IMR-90 (cell line): ENCODE data around the gene PADI2.

Experiments used
- CEBPB ChIP-seq: IDR thresholded peaks from 2 replicates; pipeline ENCODE4 v1.6.1; 2012; ENCODE audit warnings: low read depth, low read length, improper control_type of control experiment
- CHD1 ChIP-seq: IDR thresholded peaks from 2 replicates; pipeline ENCODE4 v1.6.1; 2012; ENCODE audit warnings: low read depth, low read length, improper control_type of control experiment
- CTCF ChIP-seq: conservative IDR thresholded peaks from 2 replicates; pipeline ENCODE4 v1.5.1; 2012; ENCODE audit warnings: mild to moderate bottlenecking, low read depth, low read length, improper control_type of control experiment
- ELK1 ChIP-seq: fragments of 150-350 bp; IDR thresholded peaks from 2 replicates; pipeline ENCODE4 v1.6.1; 2016; ENCODE audit warnings: low read depth, mild to moderate bottlenecking, low read length, moderate library complexity, borderline replicate concordance
- MAFK ChIP-seq: IDR thresholded peaks from 2 replicates; pipeline ENCODE4 v1.6.1; 2012; ENCODE audit warnings: low read depth, low read length, improper control_type of control experiment
- MAZ ChIP-seq: IDR thresholded peaks from 2 replicates; pipeline ENCODE4 v1.6.1; 2012; ENCODE audit warnings: low read depth, mild to moderate bottlenecking, low read length, improper control_type of control experiment, moderate library complexity, borderline replicate concordance
- MXI1 ChIP-seq: IDR thresholded peaks from 2 replicates; pipeline ENCODE4 v1.6.1; 2012; ENCODE audit warnings: low read depth, mild to moderate bottlenecking, low read length, moderate library complexity, borderline replicate concordance
- POLR2A ChIP-seq: IDR thresholded peaks from 2 replicates; pipeline ENCODE4 v1.6.1; 2012; ENCODE audit warnings: mild to moderate bottlenecking, low read depth, low read length
- RAD21 ChIP-seq: IDR thresholded peaks from 2 replicates; pipeline ENCODE4 v1.6.1; 2012; ENCODE audit warnings: low read length, improper control_type of control experiment
- RCOR1 ChIP-seq: IDR thresholded peaks from 2 replicates; pipeline ENCODE4 v1.6.1; 2012; ENCODE audit warnings: mild to moderate bottlenecking, low read length, improper control_type of control experiment; ENCODE audit not compliant: insufficient replicate concordance
- RFX5 ChIP-seq: IDR thresholded peaks from 2 replicates; pipeline ENCODE4 v1.8.0; 2012; ENCODE audit warnings: low read depth, mild to moderate bottlenecking, low read length, moderate library complexity
- SMC3 ChIP-seq: fragments of 150-350 bp; IDR thresholded peaks from 2 replicates; pipeline ENCODE4 v1.6.1; 2016; ENCODE audit warnings: low read depth, mild to moderate bottlenecking, antibody characterized with exemption, low read length, moderate library complexity
- USF2 ChIP-seq: fragments of 150-350 bp; IDR thresholded peaks from 2 replicates; pipeline ENCODE4 v1.6.1; 2017; ENCODE audit warnings: mild to moderate bottlenecking, antibody characterized with exemption, low read length, low read depth

- TF ChIP-seq CEBPB, result no peak
- no peak for TF ChIP-seq CTCF
- no peak for TF ChIP-seq POLR2A
- no peak for TF ChIP-seq USF2
- no peak for TF ChIP-seq SMC3
- no peak for TF ChIP-seq MXI1
- TF ChIP-seq RAD21, result no peak
- TF ChIP-seq MAFK, result no peak
- no peak for TF ChIP-seq CHD1
- TF ChIP-seq RCOR1, result no peak
- TF ChIP-seq MAZ, result no peak
- no peak for TF ChIP-seq ELK1
- TF ChIP-seq RFX5, result no peak
These were observed 10.9 kb upstream of the PADI2 start for GRCh38 chr1:17130138-17130635.
